HG02840 (cell line): ENCODE data around the gene SCUBE2.
"Not testable (repeated sequence)": the region's sequence is repeated elsewhere in the genome, so short reads cannot be mapped to it uniquely, and the experiment has no call there.

Experiments used
- ATAC-seq: cut with Tn5 transposase; IDR thresholded peaks from one replicate; pipeline ENCODE4 v1.9.1; 2021; ENCODE audit warnings: mild to moderate bottlenecking, moderate library complexity, moderate number of reproducible peaks; ENCODE audit not compliant: unreplicated experiment, low FRiP score

Gene SCUBE2

GRCh38 chr11:9015677-9016076 lies 75.7 kb downstream of the SCUBE2 start:
- no peak for ATAC-seq

GRCh38 chr11:9014826-9015225 lies 76.6 kb downstream of the SCUBE2 start:
- no peak for ATAC-seq

GRCh38 chr11:9013373-9013772 lies 78.0 kb downstream of the SCUBE2 start:
- ATAC-seq = no peak

- not testable (repeated sequence) for ATAC-seq
These were observed 81.9 kb downstream of the SCUBE2 start for GRCh38 chr11:9009538-9009937.

- no peak for ATAC-seq
These were observed 82.7 kb downstream of the SCUBE2 start for GRCh38 chr11:9008661-9009060.

- no peak for ATAC-seq
These were observed 83.3 kb downstream of the SCUBE2 start for GRCh38 chr11:9008011-9008550.

GRCh38 chr11:9005087-9005486 lies 86.3 kb downstream of the SCUBE2 start:
- ATAC-seq = no peak

GRCh38 chr11:9004183-9004926 lies 87.0 kb downstream of the SCUBE2 start:
- ATAC-seq = no peak

- ATAC-seq = no peak
These were observed 87.7 kb downstream of the SCUBE2 start, which contains the start of gene NRIP3 for GRCh38 chr11:9003573-9004182. TSS of gene NRIP3 (minus strand) at chr11:9004001. CDS start at chr11:9003935, 66 bp downstream.

- ATAC-seq = no peak
These were observed 88.4 kb downstream of the SCUBE2 start for GRCh38 chr11:9002920-9003572.

GRCh38 chr11:9001736-9002135 lies 89.7 kb downstream of the SCUBE2 start:
- no peak for ATAC-seq

GRCh38 chr11:8998017-8998416 lies 93.4 kb downstream of the SCUBE2 start:
- no peak for ATAC-seq

GRCh38 chr11:8997451-8997850 lies 93.9 kb downstream of the SCUBE2 start:
- no peak for ATAC-seq

- ATAC-seq = no peak
These were observed 101.9 kb downstream of the SCUBE2 start for GRCh38 chr11:8989453-8989852.

- ATAC-seq = no peak
These were observed 102.8 kb downstream of the SCUBE2 start for GRCh38 chr11:8988329-8989234.

GRCh38 chr11:8987446-8987845 lies 104.0 kb downstream of the SCUBE2 start:
- no peak for ATAC-seq

GRCh38 chr11:8986772-8987171 lies 104.6 kb downstream of the SCUBE2 start:
- not testable (repeated sequence) for ATAC-seq

GRCh38 chr11:8985462-8985861 lies 105.9 kb downstream of the SCUBE2 start:
- no peak for ATAC-seq

GRCh38 chr11:8983552-8983951 lies 107.8 kb downstream of the SCUBE2 start:
- no peak for ATAC-seq

- no peak for ATAC-seq
These were observed 110.9 kb downstream of the SCUBE2 start for GRCh38 chr11:8980485-8980884.
